ENCODE results near the gene CFAP299.

- TF ChIP-seq CTCF (IDR thresholded peaks at IDR 0.05) (no peak), POLR2A (IDR thresholded peaks at IDR 0.05) (no peak)
Measured at GRCh38 chr4:80313627-80314026, 21.9 kb upstream of the CFAP299 start.

All from right lobe of liver (tissue), 4 donors.